ENCODE results near the gene KANK4.

The KANK4 gene

GRCh38 chr1:62207187-62207586 lies 112.0 kb downstream of the KANK4 start:
- DNase-seq (ENCODE audit: low read depth), result no peak

- no peak for DNase-seq (ENCODE audit: low read depth)
These were observed 120.5 kb downstream of the KANK4 start for GRCh38 chr1:62198781-62199125.

GRCh38 chr1:62198069-62198780 lies 121.0 kb downstream of the KANK4 start:
- no peak for DNase-seq (ENCODE audit: low read depth)

- DNase-seq (ENCODE audit: low read depth), result no peak
These were observed 123.0 kb downstream of the KANK4 start for GRCh38 chr1:62196086-62196690.

GRCh38 chr1:62194651-62195544 lies 124.3 kb downstream of the KANK4 start, which contains the start of gene L1TD1:
TSS of gene L1TD1 (plus strand) at chr1:62194849. CDS start at chr1:62206629, 11,780 bp downstream.
- DNase-seq (ENCODE audit: low read depth), result no peak

GRCh38 chr1:62188111-62188510 lies 131.1 kb downstream of the KANK4 start:
- DNase-seq (ENCODE audit: low read depth), result no peak

- no peak for DNase-seq (ENCODE audit: low read depth)
These were observed 131.7 kb downstream of the KANK4 start for GRCh38 chr1:62187548-62187947.

Data from stimulated activated CD4-positive, alpha-beta T cell treated with anti-CD3 and anti-CD28 coated beads, Interleukin-2, amount 100 ng/mL, for 4 hours (primary cell).